Measurements from ENCODE around the gene AMELX.

Gene AMELX

GRCh38 chrX:11293113-11293512 is at the start of gene AMELX:
Gene AMELX (plus strand): TSS chrX:11293413. CDS start chrX:11294789, 1,376 bp downstream.
- CTCF ChIA-PET: no interaction called here
- H3K4me3 ChIP-seq (ENCODE audit: low read depth, low read length): no peak within 1 kb of the TSS
- TF ChIP-seq CTCF (IDR thresholded peaks at IDR 0.05; ENCODE audit: insufficient read depth, low read length, missing control alignments): no peak
- POLR2A ChIA-PET: no interaction called here
- DNase-seq (ENCODE audit: low read depth, low spot score): no peak

- no peak overlapping the region for H3K4me3 ChIP-seq (ENCODE audit: low read depth, low read length)
- ChIA-PET CTCF (no interaction called here), POLR2A (no interaction called here)
- no peak for DNase-seq (ENCODE audit: low read depth, low spot score)
- no peak for TF ChIP-seq CTCF (IDR thresholded peaks at IDR 0.05; ENCODE audit: insufficient read depth, low read length, missing control alignments)
These were observed 48.6 kb upstream of the AMELX start for GRCh38 chrX:11244636-11245035.

GRCh38 chrX:11254417-11255109 is 38.6 kb upstream of the AMELX start:
- TF ChIP-seq CTCF (IDR thresholded peaks at IDR 0.05; ENCODE audit: insufficient read depth, low read length, missing control alignments): no peak
- H3K4me3 ChIP-seq (ENCODE audit: low read depth, low read length): no peak overlapping the region
- POLR2A ChIA-PET: no interaction called here
- DNase-seq (ENCODE audit: low read depth, low spot score): no peak
- CTCF ChIA-PET: interaction anchor here (1.2 kb wide), 1 partner anchor 12 kb away, joined by 3 read pairs; no protein-coding TSS in a partner anchor

- ChIA-PET POLR2A (no interaction called here), CTCF (no interaction called here)
- no peak overlapping the region for H3K4me3 ChIP-seq (ENCODE audit: low read depth, low read length)
- TF ChIP-seq CTCF (IDR thresholded peaks at IDR 0.05; ENCODE audit: insufficient read depth, low read length, missing control alignments): no peak
- DNase-seq (ENCODE audit: low read depth, low spot score): no peak
These were observed 35.9 kb upstream of the AMELX start for GRCh38 chrX:11257290-11257689.

GRCh38 chrX:11257711-11258110 is 35.5 kb upstream of the AMELX start:
- no peak overlapping the region for H3K4me3 ChIP-seq (ENCODE audit: low read depth, low read length)
- ChIA-PET POLR2A (no interaction called here), CTCF (no interaction called here)
- TF ChIP-seq CTCF (IDR thresholded peaks at IDR 0.05; ENCODE audit: insufficient read depth, low read length, missing control alignments): no peak
- DNase-seq (ENCODE audit: low read depth, low spot score): no peak

- POLR2A ChIA-PET: interaction anchor here (0.6 kb wide), 1 partner anchor 20 kb away, joined by 3 read pairs; no protein-coding TSS in a partner anchor
- no peak overlapping the region for H3K4me3 ChIP-seq (ENCODE audit: low read depth, low read length)
- CTCF ChIA-PET: interaction anchor here (1.0 kb wide), 1 partner anchor 122 kb away, joined by 4 read pairs; no protein-coding TSS in a partner anchor
- no peak for TF ChIP-seq CTCF (IDR thresholded peaks at IDR 0.05; ENCODE audit: insufficient read depth, low read length, missing control alignments)
- no peak for DNase-seq (ENCODE audit: low read depth, low spot score)
These were observed 33.8 kb upstream of the AMELX start for GRCh38 chrX:11259437-11259836.
